HEK293T (cell line): Measurements from ENCODE around the gene CYP46A1.

Experiments
- CTCF ChIA-PET: fragments of 350-600 bp; formaldehyde crosslinking; extraction: SDS; loops from one replicate; lab custom pipeline; 2021; ENCODE audit warnings: antibody characterized with exemption, inconsistent platforms; lab: Yijun Ruan, JAX
- POLR2A ChIA-PET: fragments of 350-600 bp; formaldehyde crosslinking; extraction: SDS; loops from one replicate; lab custom pipeline; 2020; ENCODE audit warnings: antibody characterized with exemption, inconsistent platforms; lab: Yijun Ruan, JAX
- DNase-seq: peaks from one replicate; pipeline ENCODE4 v3.0.0; 2012; ENCODE audit warnings: mixed read lengths; ENCODE audit errors: extremely low spot score
- ARNT ChIP-seq: fragments of 450-650 bp; IDR thresholded peaks from 2 replicates; pipeline ENCODE4 v1.6.1; 2017; ENCODE audit warnings: mild to moderate bottlenecking
- BHLHE40 ChIP-seq: fragments of 450-650 bp; IDR thresholded peaks from 2 replicates; pipeline ENCODE4 v1.6.1; 2016; ENCODE audit warnings: mild to moderate bottlenecking, moderate library complexity, borderline replicate concordance
- CTBP1 ChIP-seq: fragments of 450-650 bp; IDR thresholded peaks from 2 replicates; pipeline ENCODE4 v1.6.1; 2016; ENCODE audit warnings: borderline replicate concordance
- ELF4 ChIP-seq: fragments of 450-650 bp; IDR thresholded peaks from 2 replicates; pipeline ENCODE4 v1.6.1; 2017; ENCODE audit warnings: antibody characterized with exemption
- FOXA1 ChIP-seq: fragments of 450-650 bp; IDR thresholded peaks from 2 replicates; pipeline ENCODE4 v1.6.1; 2016; ENCODE audit warnings: mild to moderate bottlenecking
- FOXK2 ChIP-seq: fragments of 450-650 bp; IDR thresholded peaks from 2 replicates; pipeline ENCODE4 v1.6.1; 2016; ENCODE audit warnings: mild to moderate bottlenecking
- FOXM1 ChIP-seq: fragments of 450-650 bp; IDR thresholded peaks from 2 replicates; pipeline ENCODE4 v1.6.1; 2017; ENCODE audit warnings: mild to moderate bottlenecking, borderline replicate concordance
- HDGF ChIP-seq: fragments of 450-650 bp; IDR thresholded peaks from 2 replicates; pipeline ENCODE4 v1.6.1; 2017; ENCODE audit warnings: antibody characterized with exemption, borderline replicate concordance
- L3MBTL2 ChIP-seq: fragments of 450-650 bp; conservative IDR thresholded peaks from 2 replicates; pipeline ENCODE4 v1.6.1; 2016; ENCODE audit warnings: mild to moderate bottlenecking
- LEF1 ChIP-seq: fragments of 450-650 bp; IDR thresholded peaks from 2 replicates; pipeline ENCODE4 v1.6.1; 2017; ENCODE audit warnings: mild to moderate bottlenecking, borderline replicate concordance
- NFRKB ChIP-seq: fragments of 450-650 bp; IDR thresholded peaks from 2 replicates; pipeline ENCODE4 v1.6.1; 2016; ENCODE audit warnings: mild to moderate bottlenecking, moderate library complexity
- PKNOX1 ChIP-seq: fragments of 450-650 bp; IDR thresholded peaks from 2 replicates; pipeline ENCODE4 v1.6.1; 2016
- SP1 ChIP-seq: fragments of 450-650 bp; IDR thresholded peaks from 2 replicates; pipeline ENCODE4 v1.6.1; 2017
- SUZ12 ChIP-seq: fragments of 450-650 bp; IDR thresholded peaks from 2 replicates; pipeline ENCODE4 v1.6.1; 2016; ENCODE audit warnings: mild to moderate bottlenecking
- TARDBP ChIP-seq: fragments of 450-650 bp; IDR thresholded peaks from 2 replicates; pipeline ENCODE4 v1.6.1; 2016
- ZNF384 ChIP-seq: fragments of 450-650 bp; IDR thresholded peaks from 2 replicates; pipeline ENCODE4 v1.6.1; 2016

CYP46A1 gene

DNA sequence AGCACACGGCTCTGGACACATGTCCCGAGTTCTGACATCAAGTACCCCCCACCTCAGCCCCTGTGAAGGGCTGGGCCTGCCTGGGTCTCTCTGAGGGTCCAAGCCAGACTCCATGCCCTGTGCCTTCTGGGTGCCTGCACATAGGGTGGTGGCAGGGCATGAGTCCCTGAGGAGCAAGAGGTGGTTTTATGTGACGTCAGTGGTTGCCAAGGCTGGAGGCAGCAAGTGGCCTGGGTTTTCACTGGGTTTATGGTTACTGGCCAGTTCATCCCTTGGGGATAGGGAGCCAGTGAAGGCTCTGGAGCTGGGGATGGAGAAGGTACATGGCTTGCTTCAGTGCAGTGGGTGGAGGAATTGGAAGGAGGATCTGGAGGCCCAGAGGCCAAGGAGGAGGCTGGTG lies 58.0 kb downstream of the CYP46A1 start:
- no peak for DNase-seq
- ChIA-PET POLR2A (no interaction called here), CTCF (no interaction called here)
- TF ChIP-seq FOXK2 (no peak), ARNT (no peak), ELF4 (no peak), BHLHE40 (no peak), SP1 (no peak), NFRKB (no peak), CTBP1 (no peak), L3MBTL2 (no peak)

DNA sequence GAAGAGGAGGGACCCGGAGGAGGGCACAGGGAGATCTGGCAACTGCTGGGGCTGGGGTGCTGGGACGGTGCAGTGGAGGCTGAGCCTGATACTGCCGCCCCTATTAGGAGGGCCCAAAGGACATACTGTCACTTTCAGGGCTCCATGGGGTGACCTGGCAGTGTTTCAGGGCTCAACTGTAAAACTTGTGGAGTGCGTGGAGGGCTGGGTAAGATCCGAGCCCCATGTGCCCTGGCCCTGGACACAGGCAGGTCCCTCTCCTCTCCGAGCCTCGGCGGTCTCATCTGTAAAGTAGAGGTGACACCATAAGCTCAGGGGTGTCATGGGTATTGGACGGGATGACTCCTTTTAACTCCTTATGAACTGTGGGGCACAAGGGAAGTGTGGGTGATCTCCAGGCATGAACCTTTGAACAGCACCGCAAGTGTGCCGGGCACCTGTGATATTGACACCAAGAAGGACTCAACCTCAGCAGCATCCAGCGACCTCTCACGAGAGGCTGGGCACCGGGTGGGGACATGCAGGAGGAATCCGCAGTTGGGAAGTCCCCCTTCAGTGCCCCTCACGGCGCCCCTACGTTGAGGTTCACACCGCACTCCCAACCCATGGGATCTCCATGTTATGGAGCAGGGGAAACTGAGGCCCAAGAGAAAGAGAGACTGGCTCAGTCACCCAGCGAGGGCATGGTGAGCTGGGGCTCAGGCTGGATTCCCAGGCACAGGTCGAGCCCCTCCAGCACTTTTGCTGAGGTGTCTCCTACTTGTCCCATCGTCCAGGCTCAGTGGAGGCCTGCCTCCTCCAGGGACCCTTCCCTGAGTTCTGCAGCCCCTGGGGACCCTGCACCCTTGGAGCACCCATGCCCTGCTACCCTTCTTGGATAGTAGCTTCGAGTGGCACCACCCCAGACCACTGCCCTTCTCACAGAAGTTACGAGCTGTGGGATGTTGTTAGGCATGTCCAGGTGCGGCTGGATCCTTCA lies 58.7 kb downstream of the CYP46A1 start:
- ChIA-PET CTCF (no interaction called here), POLR2A (no interaction called here)
- no peak for TF ChIP-seq BHLHE40
- no peak for TF ChIP-seq FOXK2
- no peak for TF ChIP-seq LEF1
- TF ChIP-seq PKNOX1, result no peak
- TF ChIP-seq TARDBP, result no peak
- DNase-seq, result no peak

DNA sequence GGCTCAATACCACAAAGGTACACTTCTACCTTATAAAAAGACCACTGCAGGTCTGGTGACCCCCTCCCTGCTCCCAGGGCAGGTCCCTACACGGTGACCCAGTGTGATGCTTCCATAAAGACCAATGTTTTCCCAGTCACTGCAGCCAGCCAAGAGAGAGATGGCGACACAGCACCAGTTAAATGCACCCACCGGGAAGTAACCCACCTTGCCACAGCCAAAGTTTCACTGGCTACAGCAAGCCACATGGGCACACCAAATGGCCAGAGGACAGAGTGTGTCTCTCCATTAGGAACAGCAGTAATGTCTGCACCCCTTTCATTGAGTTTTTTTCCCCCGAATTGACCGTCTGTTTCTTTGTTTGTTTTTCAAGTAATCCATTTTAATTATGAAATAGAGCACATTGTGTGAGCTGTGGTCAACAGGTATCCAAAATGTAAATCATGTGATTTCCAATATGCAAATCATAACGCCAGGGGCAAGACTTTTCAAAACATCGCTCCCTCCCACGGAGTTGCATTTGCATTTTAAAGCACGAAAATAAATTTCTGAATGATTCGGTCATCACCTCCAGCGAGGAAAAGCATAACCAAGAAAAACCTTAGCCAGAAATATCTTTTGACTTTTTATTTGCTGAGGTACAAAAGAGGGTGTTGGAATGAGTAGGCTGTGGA lies 60.2 kb downstream of the CYP46A1 start:
- CTCF ChIA-PET, result interaction anchor here (0.7 kb wide), 1 partner anchor 136 kb away, joined by 3 read pairs; no protein-coding TSS in a partner anchor
- no peak for TF ChIP-seq SP1
- TF ChIP-seq ZNF384, result no peak
- no peak for TF ChIP-seq ARNT
- no peak for TF ChIP-seq BHLHE40
- DNase-seq, result no peak
- POLR2A ChIA-PET, result no interaction called here

- DNase-seq, result no peak
- ChIA-PET CTCF (interaction anchor here (0.7 to 1.1 kb wide), 2 partner anchors 14 to 135 kb away, joined by 3 read pairs; no protein-coding TSS in a partner anchor), POLR2A (no interaction called here)
- TF ChIP-seq FOXM1, result no peak
- no peak for TF ChIP-seq FOXK2
- no peak for TF ChIP-seq TARDBP
- TF ChIP-seq SP1, result no peak
- no peak for TF ChIP-seq LEF1
- TF ChIP-seq CTBP1, result no peak
- TF ChIP-seq ZNF384, result no peak
- TF ChIP-seq FOXA1, result no peak
- TF ChIP-seq L3MBTL2, result no peak
- TF ChIP-seq PKNOX1, result no peak
These were observed 60.8 kb downstream of the CYP46A1 start for GRCh38 chr14:99744873-99745224.

DNA sequence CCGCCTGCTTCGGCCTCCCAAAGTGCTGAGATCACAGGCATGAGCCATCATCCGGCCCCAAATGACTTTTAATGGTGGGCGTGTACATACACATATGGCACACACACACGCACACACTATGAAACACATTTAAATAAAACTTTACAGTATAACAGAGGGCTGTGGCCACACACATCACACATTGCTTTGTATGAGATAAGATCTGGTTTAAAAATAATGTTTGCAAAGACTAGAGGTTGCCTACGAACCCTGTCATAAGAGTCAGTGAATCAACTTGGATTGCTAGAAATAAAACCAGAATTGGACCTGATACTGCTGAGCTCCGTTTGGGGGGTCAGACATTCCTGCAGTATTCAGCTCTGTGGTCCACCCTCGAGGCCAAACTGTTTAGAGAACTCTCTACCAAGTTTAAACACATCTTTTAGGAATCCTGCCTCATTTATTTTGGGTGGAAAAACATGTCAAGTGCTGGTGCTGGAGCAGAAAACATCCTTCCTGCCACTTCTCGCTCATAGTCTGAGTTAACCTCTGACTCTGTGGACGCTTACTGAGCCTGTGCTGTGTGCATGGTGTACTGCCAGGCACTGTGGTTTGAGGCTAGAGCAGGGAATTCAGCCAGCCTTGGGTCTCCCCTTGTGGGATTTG lies 61.3 kb downstream of the CYP46A1 start:
- DNase-seq, result no peak
- ChIA-PET CTCF (interaction anchor here (1.1 to 1.3 kb wide), 2 partner anchors 15 to 155 kb away, joined by 3 read pairs; no protein-coding TSS in a partner anchor), POLR2A (no interaction called here)
- no peak for TF ChIP-seq FOXK2

DNA sequence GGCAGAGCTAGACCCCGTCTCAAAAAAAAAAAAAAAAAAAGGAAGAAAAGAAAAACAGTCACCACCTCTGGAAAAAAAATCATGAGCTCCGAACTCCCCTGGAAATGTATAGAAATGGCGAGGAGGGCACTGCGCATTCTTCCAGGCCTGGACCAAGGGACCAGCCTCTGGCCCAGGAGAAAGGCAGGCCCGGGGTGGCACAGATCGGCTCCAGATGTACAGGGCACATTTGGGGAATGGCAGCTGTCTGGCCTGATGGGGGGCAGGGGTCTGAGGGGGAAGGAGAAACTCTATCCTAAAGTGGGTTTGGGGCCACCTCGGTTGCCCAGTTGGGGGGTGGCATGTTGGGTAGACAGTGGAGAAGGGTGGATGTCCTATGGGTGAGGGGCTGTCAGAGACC lies 63.1 kb downstream of the CYP46A1 start:
- ChIA-PET POLR2A (no interaction called here), CTCF (interaction anchor here (0.9 to 2.8 kb wide), 2 partner anchors 17 to 103 kb away, joined by 3 to 10 read pairs; no protein-coding TSS in a partner anchor)
- no peak for DNase-seq
- no peak for TF ChIP-seq ELF4
- no peak for TF ChIP-seq FOXA1
- TF ChIP-seq FOXK2, result no peak
- TF ChIP-seq SUZ12, result no peak
- TF ChIP-seq ARNT, result no peak
- TF ChIP-seq NFRKB, result no peak
- TF ChIP-seq LEF1, result no peak
- no peak for TF ChIP-seq TARDBP
- TF ChIP-seq ZNF384, result no peak
- TF ChIP-seq BHLHE40, result no peak
- no peak for TF ChIP-seq PKNOX1
- no peak for TF ChIP-seq CTBP1
- no peak for TF ChIP-seq L3MBTL2
- TF ChIP-seq SP1, result no peak
- TF ChIP-seq HDGF, result no peak
- no peak for TF ChIP-seq FOXM1
